WTC11 (cell line): ENCODE measurements around the gene TBC1D22A. TPM values are rescaled to one million over a fixed set of nuclear protein-coding genes. Genes with fewer than 3 reads are reported as not detected.

ENCODE experiments used
- ATAC-seq: fragments of 200-7000 bp; cut with Tn5 transposase; 2 replicates; pipeline ENCODE4 v1.10.0; 2021; ENCODE audit warnings: mild to moderate bottlenecking, moderate library complexity
- CTCF ChIA-PET: fragments of 300-600 bp; sonication (Branson Sonifier 250); formaldehyde crosslinking; loops from one replicate; lab custom pipeline; 2021; ENCODE audit warnings: antibody characterized with exemption; lab: Charles Lee
- POLR2A ChIA-PET: fragments of 350-600 bp; sonication (Branson Sonifier 250); formaldehyde crosslinking; loops from one replicate; lab custom pipeline; 2021; ENCODE audit warnings: antibody characterized with exemption; lab: Charles Lee
- DNase-seq: peaks from one replicate; pipeline ENCODE4 v3.0.0; 2021; ENCODE audit warnings: low spot score
- H3K27ac Mint-ChIP-seq: 2 replicates; pipeline ENCODE4 v1.8.0; 2021; ENCODE audit warnings: mixed read lengths
- H3K27me3 Mint-ChIP-seq: 2 replicates; pipeline ENCODE4 v1.8.0; 2021; ENCODE audit warnings: low read depth, mild to moderate bottlenecking, moderate library complexity, mixed read lengths
- H3K36me3 Mint-ChIP-seq: 2 replicates; pipeline ENCODE4 v1.8.0; 2021; ENCODE audit warnings: mixed read lengths
- H3K4me1 Mint-ChIP-seq: 2 replicates; pipeline ENCODE4 v1.8.0; 2022; ENCODE audit warnings: mixed read lengths
- H3K4me3 Mint-ChIP-seq: 2 replicates; pipeline ENCODE4 v1.8.0; 2021; ENCODE audit warnings: mild to moderate bottlenecking, moderate library complexity, mixed read lengths
- H3K9me3 Mint-ChIP-seq: 2 replicates; pipeline ENCODE4 v1.8.0; 2021; ENCODE audit warnings: mixed read lengths
- AR ChIP-seq: fragments of 250-450 bp; sonication (Bioruptor Pico); IDR thresholded peaks from 2 replicates; pipeline ENCODE4 v1.9.0; 2021; ENCODE audit warnings: mild to moderate bottlenecking
- CBFB ChIP-seq: sonication (generic); formaldehyde crosslinking; IDR thresholded peaks from 2 replicates; pipeline ENCODE4 v1.8.1; 2022; ENCODE audit warnings: mild to moderate bottlenecking, low read depth, missing genetic modification reagents
- CDX4 ChIP-seq: fragments of 250-450 bp; sonication (Bioruptor Pico); IDR thresholded peaks from 2 replicates; pipeline ENCODE4 v1.9.0; 2021; ENCODE audit warnings: moderate library complexity, mild to moderate bottlenecking, inconsistent platforms, borderline replicate concordance
- E2F1 ChIP-seq: sonication (generic); formaldehyde crosslinking; IDR thresholded peaks from 2 replicates; pipeline ENCODE4 v1.8.0; 2022; ENCODE audit warnings: mild to moderate bottlenecking, missing genetic modification reagents
- ERG ChIP-seq: fragments of 250-450 bp; sonication (Bioruptor Pico); IDR thresholded peaks from 2 replicates; pipeline ENCODE4 v1.8.0; 2021; ENCODE audit warnings: mild to moderate bottlenecking
- FOXJ3 ChIP-seq: sonication (generic); formaldehyde crosslinking; IDR thresholded peaks from 2 replicates; pipeline ENCODE4 v1.9.0; 2021; ENCODE audit warnings: missing genetic modification reagents, mild to moderate bottlenecking, borderline replicate concordance
- GRHL2 ChIP-seq: fragments of 250-450 bp; sonication (Bioruptor Pico); IDR thresholded peaks from 2 replicates; pipeline ENCODE4 v1.8.0; 2022; ENCODE audit warnings: mild to moderate bottlenecking, moderate library complexity; ENCODE audit not compliant: insufficient replicate concordance, severe bottlenecking
- GTF2I ChIP-seq: fragments of 250-450 bp; sonication (Bioruptor Pico); conservative IDR thresholded peaks from 2 replicates; pipeline ENCODE4 v1.4.0; 2021; ENCODE audit warnings: mild to moderate bottlenecking
- NR1H2 ChIP-seq: sonication (generic); formaldehyde crosslinking; IDR thresholded peaks from 2 replicates; pipeline ENCODE4 v1.9.0; 2021; ENCODE audit warnings: mild to moderate bottlenecking, moderate library complexity, missing genetic modification reagents
- OVOL2 ChIP-seq: fragments of 250-450 bp; sonication (Bioruptor Pico); IDR thresholded peaks from 2 replicates; pipeline ENCODE4 v1.9.0; 2021; ENCODE audit warnings: mild to moderate bottlenecking, borderline replicate concordance
- PREB ChIP-seq: sonication (generic); formaldehyde crosslinking; IDR thresholded peaks from 2 replicates; pipeline ENCODE4 v1.8.1; 2022; ENCODE audit warnings: mild to moderate bottlenecking, missing genetic modification reagents, moderate library complexity, borderline replicate concordance
- ZNF121 ChIP-seq: sonication (generic); formaldehyde crosslinking; IDR thresholded peaks from 2 replicates; pipeline ENCODE4 v1.8.0; 2023; ENCODE audit warnings: missing genetic modification reagents
- ZNF281 ChIP-seq: sonication (generic); formaldehyde crosslinking; IDR thresholded peaks from 2 replicates; pipeline ENCODE4 v1.8.0; 2023; ENCODE audit warnings: mild to moderate bottlenecking, missing genetic modification reagents
- ZNF425 ChIP-seq: fragments of 250-450 bp; sonication (Bioruptor Pico); conservative IDR thresholded peaks from 2 replicates; pipeline ENCODE4 v1.9.0; 2021; ENCODE audit warnings: mild to moderate bottlenecking
- ZNF671 ChIP-seq: fragments of 250-450 bp; sonication (Bioruptor Pico); IDR thresholded peaks from 2 replicates; pipeline ENCODE4 v1.8.0; 2021; ENCODE audit warnings: mild to moderate bottlenecking
- ZSCAN18 ChIP-seq: fragments of 250-450 bp; sonication (Bioruptor Pico); IDR thresholded peaks from 2 replicates; pipeline ENCODE4 v2.1.2; 2022; ENCODE audit warnings: mild to moderate bottlenecking, moderate library complexity
- total RNA-seq: library from RNA; stranded (reverse); gene quantifications from 3 replicates; pipeline ENCODE4 v1.2.3, GENCODE V29; 2021

The TBC1D22A gene
- total RNA-seq, 1 experiment from 2014 or later, result 18.1 TPM

- H3K4me3 Mint-ChIP-seq, result no peak overlapping the region
- H3K36me3 Mint-ChIP-seq, result peaks cover 3% of the 10 kb centered on the region; the same call in 1 of the 2 replicates
- H3K9me3 Mint-ChIP-seq, result no peaks in the 10 kb centered on the region
- H3K4me1 Mint-ChIP-seq, result peaks cover 9% of the 10 kb centered on the region
- H3K27me3 Mint-ChIP-seq, result no peaks in the 10 kb centered on the region
- no peak overlapping the region; the same call in 1 of the 2 replicates for H3K27ac Mint-ChIP-seq
- no peak for DNase-seq
- TF ChIP-seq FOXJ3, result no peak
- no peak for TF ChIP-seq ZNF671 (CRISPR knock-in tag)
- no peak for TF ChIP-seq ERG (CRISPR knock-in tag)
- TF ChIP-seq ZSCAN18, result no peak
- no peak for TF ChIP-seq OVOL2 (CRISPR knock-in tag)
- TF ChIP-seq ZNF121 (CRISPR knock-in tag), result no peak
- TF ChIP-seq CBFB (CRISPR knock-in tag), result no peak
- TF ChIP-seq NR1H2, result no peak
- no peak for TF ChIP-seq GTF2I (CRISPR knock-in tag)
- no peak for TF ChIP-seq ZNF425 (CRISPR knock-in tag)
- no peak for TF ChIP-seq PREB (CRISPR knock-in tag)
- ATAC-seq, result no peak
- CTCF ChIA-PET, result interaction anchor here (4.6 kb wide), 1 partner anchor 21 kb away, joined by 18 read pairs; no protein-coding TSS in a partner anchor
- POLR2A ChIA-PET, result no interaction called here
Observed at GRCh38 chr22:46991666-46992065, 229.2 kb downstream of the TBC1D22A start.

GRCh38 chr22:46992121-46992731 lies 229.8 kb downstream of the TBC1D22A start:
- DNase-seq (no peak), ATAC-seq (peak; percentile 44; the same call in 1 of the 2 replicates)
- POLR2A ChIA-PET, result no interaction called here
- no peak overlapping the region for H3K4me3 Mint-ChIP-seq
- peaks cover 3% of the 10 kb centered on the region; the same call in 1 of the 2 replicates for H3K36me3 Mint-ChIP-seq
- CTCF ChIA-PET, result interaction anchor here (4.6 kb wide), 1 partner anchor 21 kb away, joined by 18 read pairs; no protein-coding TSS in a partner anchor
- H3K27me3 Mint-ChIP-seq, result no peaks in the 10 kb centered on the region
- no peaks in the 10 kb centered on the region for H3K9me3 Mint-ChIP-seq
- H3K27ac Mint-ChIP-seq, result peak overlapping the region; percentile 65
- peaks cover 9% of the 10 kb centered on the region for H3K4me1 Mint-ChIP-seq
- TF ChIP-seq ZNF121 (CRISPR knock-in tag) (0 out of 2 replicates have a peak, but pooled peaks have one; percentile 10), E2F1 (CRISPR knock-in tag) (no peak)

GRCh38 chr22:46993633-46994032 lies 231.2 kb downstream of the TBC1D22A start:
- no peaks in the 10 kb centered on the region for H3K27me3 Mint-ChIP-seq
- H3K4me3 Mint-ChIP-seq, result no peak overlapping the region
- ATAC-seq, result no peak
- no peak overlapping the region for H3K27ac Mint-ChIP-seq
- peaks cover 3% of the 10 kb centered on the region; the same call in 1 of the 2 replicates for H3K36me3 Mint-ChIP-seq
- ChIA-PET POLR2A (no interaction called here), CTCF (interaction anchor here (4.6 kb wide), 1 partner anchor 19 kb away, joined by 18 read pairs; no protein-coding TSS in a partner anchor)
- peaks cover 9% of the 10 kb centered on the region for H3K4me1 Mint-ChIP-seq
- no peak for DNase-seq
- H3K9me3 Mint-ChIP-seq, result no peaks in the 10 kb centered on the region
- TF ChIP-seq ZNF281 (no peak), AR (CRISPR knock-in tag) (no peak), CDX4 (CRISPR knock-in tag) (no peak), GRHL2 (CRISPR knock-in tag) (no peak)
